WI38 (cell line): Measurements from ENCODE around the gene RILPL1.
A peak's percentile ranks its signal among the peaks of the same experiment; 100 is the strongest.
"Not testable (repeated sequence)": the region's sequence is repeated elsewhere in the genome, so short reads cannot be mapped to it uniquely, and the experiment has no call there.

Experiments
- H3K4me3 ChIP-seq: 2 replicates; pipeline ENCODE4 v1.5.1; 2011; ENCODE audit warnings: low read depth, mild to moderate bottlenecking, control low read depth, low read length
- TF ChIP-seq, protein P1 (sequence below): IDR thresholded peaks from 2 replicates; pipeline ENCODE4 v1.5.1; 2012; ENCODE audit warnings: low read depth, mild to moderate bottlenecking, control low read depth, low read length

RILPL1 gene

GRCh38 chr12:123540899-123541662, 7.6 kb upstream of the RILPL1 start:
- TF ChIP-seq, protein P1, sequence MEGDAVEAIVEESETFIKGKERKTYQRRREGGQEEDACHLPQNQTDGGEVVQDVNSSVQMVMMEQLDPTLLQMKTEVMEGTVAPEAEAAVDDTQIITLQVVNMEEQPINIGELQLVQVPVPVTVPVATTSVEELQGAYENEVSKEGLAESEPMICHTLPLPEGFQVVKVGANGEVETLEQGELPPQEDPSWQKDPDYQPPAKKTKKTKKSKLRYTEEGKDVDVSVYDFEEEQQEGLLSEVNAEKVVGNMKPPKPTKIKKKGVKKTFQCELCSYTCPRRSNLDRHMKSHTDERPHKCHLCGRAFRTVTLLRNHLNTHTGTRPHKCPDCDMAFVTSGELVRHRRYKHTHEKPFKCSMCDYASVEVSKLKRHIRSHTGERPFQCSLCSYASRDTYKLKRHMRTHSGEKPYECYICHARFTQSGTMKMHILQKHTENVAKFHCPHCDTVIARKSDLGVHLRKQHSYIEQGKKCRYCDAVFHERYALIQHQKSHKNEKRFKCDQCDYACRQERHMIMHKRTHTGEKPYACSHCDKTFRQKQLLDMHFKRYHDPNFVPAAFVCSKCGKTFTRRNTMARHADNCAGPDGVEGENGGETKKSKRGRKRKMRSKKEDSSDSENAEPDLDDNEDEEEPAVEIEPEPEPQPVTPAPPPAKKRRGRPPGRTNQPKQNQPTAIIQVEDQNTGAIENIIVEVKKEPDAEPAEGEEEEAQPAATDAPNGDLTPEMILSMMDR: no peak

GRCh38 chr12:123535952-123536351, 2.4 kb upstream of the RILPL1 start:
- H3K4me3 ChIP-seq: not testable (repeated sequence)

More at GRCh38 chr12:123540899-123541662, 7.6 kb upstream of the RILPL1 start:
- H3K4me3 ChIP-seq: no peak overlapping the region

DNA sequence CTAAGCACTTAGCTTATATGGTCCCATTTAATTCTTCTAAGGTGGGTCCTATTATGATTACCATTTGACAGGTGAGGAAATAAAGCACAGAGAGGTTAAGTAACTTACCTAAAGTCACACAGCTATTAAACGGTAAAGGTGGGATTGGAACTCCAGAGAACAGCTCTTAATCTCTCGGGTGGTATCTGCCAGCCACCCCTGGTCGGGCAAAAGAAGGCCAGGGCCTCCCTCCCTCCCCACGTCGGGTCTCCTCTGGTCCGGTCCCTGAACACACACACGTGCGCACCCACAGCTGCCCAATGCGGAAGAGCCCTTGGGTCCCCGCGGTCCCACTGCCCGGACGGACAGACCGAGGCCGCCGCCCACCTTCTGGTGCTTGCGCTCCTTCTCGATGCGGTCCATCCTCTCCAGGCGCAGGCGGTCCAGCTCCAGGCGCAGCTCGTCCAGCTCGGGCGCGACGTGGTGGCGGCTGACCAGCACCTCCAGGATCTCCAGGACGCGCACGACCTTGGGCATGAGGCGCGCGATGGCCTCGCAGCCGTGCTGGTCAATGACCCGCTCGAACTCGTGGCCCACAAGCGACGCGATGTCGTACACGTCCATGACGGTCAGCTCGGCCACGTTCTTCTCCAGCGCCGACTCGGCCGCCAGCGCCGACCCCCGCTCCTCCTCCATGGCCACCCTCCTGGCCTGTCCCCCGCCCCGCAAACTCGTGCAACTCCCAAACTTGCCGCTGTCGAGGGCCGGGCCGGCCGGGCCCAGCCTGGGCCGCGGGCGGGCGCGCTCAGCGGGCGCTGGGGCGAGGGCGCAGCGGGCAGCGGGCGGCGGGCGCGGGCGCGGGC, 490 bp downstream of the RILPL1 start:
- peak overlapping the region; percentile 72 for H3K4me3 ChIP-seq
- TF ChIP-seq, protein P1: no peak

- peak overlapping the region; percentile 72 for H3K4me3 ChIP-seq
- TF ChIP-seq, protein P1: no peak
These were observed 1.5 kb downstream of the RILPL1 start for GRCh38 chr12:123532019-123532418.

DNA sequence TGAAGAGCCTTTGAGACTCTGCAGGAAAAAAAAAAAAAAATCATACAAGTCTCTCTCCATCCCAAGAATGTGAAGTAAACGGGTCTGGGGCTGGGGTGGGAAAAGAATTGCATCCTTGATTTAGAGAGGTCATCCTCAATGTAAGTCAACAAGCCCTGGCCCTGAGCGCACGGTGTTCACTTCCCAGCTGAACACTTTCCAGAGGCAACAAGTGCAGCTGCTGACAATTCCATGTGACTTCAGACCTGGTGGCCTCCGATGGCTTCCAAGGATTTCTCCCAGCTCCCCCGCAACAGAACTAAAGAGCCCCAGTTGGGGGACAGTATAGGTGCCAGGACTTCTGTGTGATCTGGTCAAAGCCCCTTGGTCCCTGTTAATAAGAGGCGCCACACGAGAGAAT, 2.4 kb downstream of the RILPL1 start:
- H3K4me3 ChIP-seq: no peak overlapping the region
- TF ChIP-seq, protein P1: no peak

- TF ChIP-seq, protein P1: no peak
- no peak overlapping the region for H3K4me3 ChIP-seq
These were observed 2.9 kb downstream of the RILPL1 start for GRCh38 chr12:123530668-123531067.

DNA sequence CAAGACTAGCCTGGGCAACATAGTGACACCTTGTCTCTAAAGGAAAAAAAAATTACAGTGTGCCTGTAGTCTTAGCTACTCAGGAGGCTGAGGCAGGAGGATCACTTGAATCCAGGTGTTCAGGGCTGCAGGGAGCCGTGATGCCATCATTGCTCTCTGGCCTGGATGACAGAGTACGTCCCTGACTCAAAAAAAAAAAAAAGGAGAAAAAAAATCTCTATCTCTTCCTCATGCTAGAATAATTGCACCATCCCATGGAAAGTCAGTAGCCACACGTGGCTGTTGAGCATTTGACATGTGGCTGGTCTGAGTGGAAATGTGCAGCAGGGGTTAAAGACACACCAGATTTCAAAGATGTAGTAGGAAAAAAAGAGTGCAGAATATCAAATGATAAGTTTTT, 3.8 kb downstream of the RILPL1 start:
- H3K4me3 ChIP-seq: no peak overlapping the region
- TF ChIP-seq, protein P1: no peak
